ENCODE data around the gene GUCA1C. TPM values are rescaled to one million over a fixed set of nuclear protein-coding genes. Genes with fewer than 3 reads are reported as not detected.

GUCA1C gene
- total and polyA plus RNA-seq, 2 of the 13 experiments (the other 11 are each of a cell fraction or from before 2014, with no cell fraction given), result not detected

- TF ChIP-seq ZNF407 (CRISPR knock-in tag; IDR thresholded peaks at IDR 0.05; ENCODE audit: not compliant biosample characterization), result no peak
- intact Hi-C loops (cut with micrococcal nuclease; ENCODE audit: unreplicated experiment), result no loop called here
- DNase-seq (ENCODE audit: low spot score), result no peak
- H3K4me1 ChIP-seq (ENCODE audit: insufficient read depth, low read length), result no peaks in the 10 kb centered on the region
- ChIA-PET CTCF (ENCODE audit: low intra/inter-chr PET ratio, low total read pairs) (no interaction called here), POLR2A (no interaction called here)
- H2AFZ ChIP-seq (ENCODE audit: low read length), result no peak overlapping the region
- no peak overlapping the region for H3K9ac ChIP-seq (ENCODE audit: insufficient read depth, low read depth, low read length)
- H3K36me3 ChIP-seq (replicated peaks in 1 of 2; ENCODE audit: control insufficient read depth in 1 of 2, insufficient read depth in 2 of 2, low read length in 2 of 2), result no peaks in the 10 kb centered on the region
- no peaks in the 10 kb centered on the region for H3K27me3 ChIP-seq (ENCODE audit: control insufficient read depth in 1 of 2, insufficient read depth in 2 of 2, low read length in 2 of 2)
- no peaks in the 10 kb centered on the region for H3K9me3 ChIP-seq (ENCODE audit: low read length)
- H3K4me2 ChIP-seq (ENCODE audit: low read depth, low read length), result no peak overlapping the region
- H3K4me3 ChIP-seq (replicated peaks in 1 of 3; ENCODE audit: insufficient read depth in 1 of 3, low read depth in 2 of 3, low read length in 3 of 3), result no peak overlapping the region
- no peak for FAIRE-seq
- WGBS (ENCODE audit: low lambda C conversion rate), result 10% methylated on average over 7 of the region's 7 CpGs
- no TSS peak for BruUV-seq (replicated peaks)
- no peaks in the 10 kb centered on the region for H4K20me1 ChIP-seq (ENCODE audit: insufficient read depth, low read length)
- in situ Hi-C loops (cut with HindIII; ENCODE audit: extremely low pct_ligation_motif_present, low pct_unique_long_range_greater_than_20kb), result no loop called here
- no peak overlapping the region for H3K27ac ChIP-seq (ENCODE audit: extremely low read length, insufficient read depth, low read length)
- no peak for ATAC-seq
- no peaks in the 10 kb centered on the region for H3K79me2 ChIP-seq (ENCODE audit: insufficient read depth, low read length)
These were observed 90.5 kb downstream of the GUCA1C start for GRCh38 chr3:108862865-108863798.
